K562 (cell line): ENCODE measurements around the gene FMR1.

Source experiments
- ARNT ChIP-seq, 2 experiments: fragments of 450-650 bp; IDR thresholded peaks; 2 replicates each; pipeline ENCODE4 v1.6.1; 2016; ENCODE audit warnings: mild to moderate bottlenecking in 1 of 2
- ATF3 ChIP-seq, 2 experiments: fragments of 450-650 bp in 1 of 2; sonication (generic) in 1 of 2; formaldehyde crosslinking in 1 of 2; IDR thresholded peaks in 1 of 2; conservative IDR thresholded peaks in 1 of 2; 2 replicates each; pipeline versions ENCODE4 v1.6.1 to v1.8.1; 2016 to 2023; ENCODE audit warnings: mild to moderate bottlenecking in 2 of 2, moderate library complexity in 2 of 2, inconsistent platforms in 1 of 2, missing genetic modification reagents in 1 of 2
- CTCF ChIP-seq, 3 experiments: IDR thresholded peaks in 2 of 3; conservative IDR thresholded peaks in 1 of 3; 2 replicates each; pipeline ENCODE4 v1.5.1; 2011 to 2012; ENCODE audit warnings: low read length in 3 of 3, mild to moderate bottlenecking in 3 of 3, control low read depth in 2 of 3, improper control_type of control experiment in 1 of 3, inconsistent platforms in 1 of 3, low read depth in 1 of 3, mixed read lengths in 1 of 3, moderate library complexity in 1 of 3; ENCODE audit not compliant: insufficient read depth in 2 of 3
- NR2C2 ChIP-seq, 2 experiments: fragments of 200-800 bp in 1 of 2; sonication (Bioruptor generic) in 1 of 2; sonication (generic) in 1 of 2; formaldehyde crosslinking in 1 of 2; IDR thresholded peaks; 2 replicates each; pipeline versions ENCODE4 v1.6.1 to v1.8.0; 2016 to 2022; ENCODE audit warnings: mild to moderate bottlenecking in 1 of 2, missing compliant biosample characterization in 1 of 2, missing genetic modification characterization in 1 of 2, missing genetic modification reagents in 1 of 2
- PBX2 ChIP-seq, 2 experiments: IDR thresholded peaks in 1 of 2; conservative IDR thresholded peaks in 1 of 2; 2 replicates each; pipeline ENCODE4 v1.6.1; 2016; ENCODE audit warnings: low read depth in 2 of 2, mild to moderate bottlenecking in 1 of 2, missing compliant biosample characterization in 1 of 2, missing genetic modification characterization in 1 of 2, moderate library complexity in 1 of 2
- TRIM24 ChIP-seq, 2 experiments: fragments of 450-650 bp; IDR thresholded peaks; 2 replicates each; pipeline ENCODE4 v1.6.1; 2016
- UBTF ChIP-seq, 2 experiments: IDR thresholded peaks; 2 replicates each; pipeline ENCODE4 v1.6.1; 2012; ENCODE audit warnings: improper control_type of control experiment in 2 of 2, low read depth in 2 of 2, low read length in 2 of 2, borderline replicate concordance in 1 of 2
- YY1 ChIP-seq, 3 experiments: IDR thresholded peaks; 2 replicates each; pipeline ENCODE4 v1.6.1; 2011; ENCODE audit warnings: low read length in 2 of 3, mild to moderate bottlenecking in 2 of 3, moderate library complexity in 2 of 3, borderline replicate concordance in 1 of 3, control low read depth in 1 of 3, low read depth in 1 of 3; ENCODE audit not compliant: insufficient read depth in 3 of 3, insufficient replicate concordance in 2 of 3, control insufficient read depth in 1 of 3, insufficient read length in 1 of 3; ENCODE audit errors: extremely low read depth in 1 of 3
- ZNF124 ChIP-seq: sonication (generic); formaldehyde crosslinking; IDR thresholded peaks from 2 replicates; pipeline ENCODE4 v1.8.1; 2022; ENCODE audit warnings: missing genetic modification reagents

GRCh38 chrX:147960722-147961121 is 49.0 kb downstream of the FMR1 start:
- no peak for TF ChIP-seq NR2C2 (CRISPR knock-in tag; IDR thresholded peaks at IDR 0.05)
- TF ChIP-seq NR2C2 (tag; IDR thresholded peaks at IDR 0.05), result no peak
- TF ChIP-seq ZNF124 (CRISPR knock-in tag), result no peak
- TF ChIP-seq YY1 (IDR thresholded peaks at IDR 0.05; ENCODE audit: borderline replicate concordance in 1 of 3, control insufficient read depth in 1 of 3, extremely low read depth in 1 of 3, insufficient read depth in 3 of 3, insufficient read length in 1 of 3, insufficient replicate concordance in 2 of 3, low read depth in 1 of 3, low read length in 2 of 3), result no peak
- no peak for TF ChIP-seq PBX2 (CRISPR knock-in tag; IDR thresholded peaks at IDR 0.05; ENCODE audit: low read depth)
- TF ChIP-seq PBX2 (tag; conservative IDR thresholded peaks at IDR 0.05; ENCODE audit: low read depth), result no peak
- no peak for TF ChIP-seq ATF3 (IDR thresholded peaks at IDR 0.05)
- no peak for TF ChIP-seq ATF3 (CRISPR knock-in tag; conservative IDR thresholded peaks at IDR 0.05)
- no peak for TF ChIP-seq ARNT (IDR thresholded peaks at IDR 0.05)
- no peak for TF ChIP-seq TRIM24 (IDR thresholded peaks at IDR 0.05)
- no peak for TF ChIP-seq UBTF (IDR thresholded peaks at IDR 0.05; ENCODE audit: borderline replicate concordance in 1 of 2, low read depth in 2 of 2, low read length in 2 of 2)
- no peak for TF ChIP-seq CTCF (IDR thresholded peaks at IDR 0.05 in 2 of 3, conservative IDR thresholded peaks at IDR 0.05 in 1 of 3; ENCODE audit: insufficient read depth in 2 of 3, low read depth in 1 of 3, low read length in 3 of 3)
